H1 (cell line): Measurements from ENCODE around the gene TNFRSF14.

ENCODE experiments used
- EGR1 ChIP-seq: IDR thresholded peaks from 2 replicates; pipeline ENCODE4 v1.6.1; 2011; ENCODE audit warnings: low read depth, low read length, borderline replicate concordance
- POLR2A ChIP-seq, 2 experiments: IDR thresholded peaks; 1 replicate in 1 of 2; 2 replicates in 1 of 2; pipeline ENCODE4 v1.6.1; 2011; ENCODE audit warnings: low read depth in 2 of 2, low read length in 2 of 2, mild to moderate bottlenecking in 2 of 2; ENCODE audit errors: control extremely low read depth in 1 of 2
- POLR2AphosphoS5 ChIP-seq: IDR thresholded peaks from 2 replicates; pipeline ENCODE4 v1.6.1; 2011; ENCODE audit warnings: low read depth, low read length
- SIN3A ChIP-seq, 2 experiments: IDR thresholded peaks in 1 of 2; conservative IDR thresholded peaks in 1 of 2; 2 replicates each; pipeline ENCODE4 v1.6.1; 2011 to 2012; ENCODE audit warnings: low read length in 2 of 2, improper control_type of control experiment in 1 of 2, low read depth in 1 of 2, mild to moderate bottlenecking in 1 of 2
- SIX5 ChIP-seq: IDR thresholded peaks from 2 replicates; pipeline ENCODE4 v1.6.1; 2011; ENCODE audit warnings: mild to moderate bottlenecking, low read depth, low read length
- YY1 ChIP-seq: IDR thresholded peaks from 2 replicates; pipeline ENCODE4 v1.6.1; 2011; ENCODE audit warnings: low read depth, mild to moderate bottlenecking, low read length
- TF ChIP-seq, protein P1 (sequence below), 3 experiments: IDR thresholded peaks; 1 replicate in 2 of 3; 2 replicates in 1 of 3; pipeline versions ENCODE4 v1.5.1 to v1.6.1; 2011; ENCODE audit warnings: low read length in 3 of 3, mild to moderate bottlenecking in 3 of 3, inconsistent platforms in 2 of 3, low read depth in 1 of 3, moderate library complexity in 1 of 3; ENCODE audit not compliant: insufficient read depth in 1 of 3; ENCODE audit errors: control extremely low read depth in 1 of 3

DNA sequence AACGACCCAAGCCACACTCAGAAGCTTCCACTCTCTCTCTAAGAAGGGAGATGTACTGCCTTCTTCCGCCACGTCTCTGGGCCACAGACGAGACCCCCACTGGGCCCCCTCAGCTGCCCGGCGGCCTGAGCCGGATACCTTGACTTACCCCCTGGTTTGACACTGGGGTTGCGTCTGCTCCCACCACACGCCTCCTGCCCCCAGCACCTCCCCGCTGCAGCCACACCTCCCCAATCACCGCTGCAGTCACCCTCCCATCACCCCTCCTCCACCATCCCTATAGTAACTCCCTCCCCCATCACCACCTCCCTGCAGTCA is 40.4 kb upstream of the TNFRSF14 start:
- TF ChIP-seq YY1 (no peak), POLR2AphosphoS5 (no peak), SIX5 (no peak), EGR1 (no peak), POLR2A (IDR thresholded peaks at IDR 0.05; ENCODE audit: control extremely low read depth in 1 of 2, low read depth in 2 of 2, low read length in 2 of 2) (no peak), SIN3A (conservative IDR thresholded peaks at IDR 0.05 in 1 of 2, IDR thresholded peaks at IDR 0.05 in 1 of 2; ENCODE audit: low read depth in 1 of 2, low read length in 2 of 2) (no peak)
- TF ChIP-seq, protein P1, sequence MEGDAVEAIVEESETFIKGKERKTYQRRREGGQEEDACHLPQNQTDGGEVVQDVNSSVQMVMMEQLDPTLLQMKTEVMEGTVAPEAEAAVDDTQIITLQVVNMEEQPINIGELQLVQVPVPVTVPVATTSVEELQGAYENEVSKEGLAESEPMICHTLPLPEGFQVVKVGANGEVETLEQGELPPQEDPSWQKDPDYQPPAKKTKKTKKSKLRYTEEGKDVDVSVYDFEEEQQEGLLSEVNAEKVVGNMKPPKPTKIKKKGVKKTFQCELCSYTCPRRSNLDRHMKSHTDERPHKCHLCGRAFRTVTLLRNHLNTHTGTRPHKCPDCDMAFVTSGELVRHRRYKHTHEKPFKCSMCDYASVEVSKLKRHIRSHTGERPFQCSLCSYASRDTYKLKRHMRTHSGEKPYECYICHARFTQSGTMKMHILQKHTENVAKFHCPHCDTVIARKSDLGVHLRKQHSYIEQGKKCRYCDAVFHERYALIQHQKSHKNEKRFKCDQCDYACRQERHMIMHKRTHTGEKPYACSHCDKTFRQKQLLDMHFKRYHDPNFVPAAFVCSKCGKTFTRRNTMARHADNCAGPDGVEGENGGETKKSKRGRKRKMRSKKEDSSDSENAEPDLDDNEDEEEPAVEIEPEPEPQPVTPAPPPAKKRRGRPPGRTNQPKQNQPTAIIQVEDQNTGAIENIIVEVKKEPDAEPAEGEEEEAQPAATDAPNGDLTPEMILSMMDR (IDR thresholded peaks at IDR 0.05; ENCODE audit: control extremely low read depth in 1 of 3, insufficient read depth in 1 of 3, low read depth in 1 of 3, low read length in 3 of 3), result no peak
